ENCODE measurements around the gene GREB1.

Gene GREB1

GRCh38 chr2:11667866-11668637, 134.2 kb downstream of the GREB1 start:
- no peak for DNase-seq

GRCh38 chr2:11669454-11670291, 135.8 kb downstream of the GREB1 start, which contains the start of gene NTSR2:
TSS of gene NTSR2 (minus strand) at chr2:11670195. CDS start at chr2:11670129, 66 bp downstream.
- DNase-seq, result no peak

- no peak for DNase-seq
Observed at GRCh38 chr2:11672407-11672806, 138.6 kb downstream of the GREB1 start.

GRCh38 chr2:11674983-11675382, 141.1 kb downstream of the GREB1 start:
- DNase-seq, result no peak

GRCh38 chr2:11675423-11676112, 141.7 kb downstream of the GREB1 start:
- no peak for DNase-seq

- no peak for DNase-seq
Observed at GRCh38 chr2:11676640-11677039, 142.8 kb downstream of the GREB1 start.

- no peak for DNase-seq
Observed at GRCh38 chr2:11677136-11678055, 143.6 kb downstream of the GREB1 start.

- no peak for DNase-seq
Observed at GRCh38 chr2:11678306-11678960, 144.6 kb downstream of the GREB1 start.

GRCh38 chr2:11679016-11679415, 145.2 kb downstream of the GREB1 start:
- no peak for DNase-seq

- DNase-seq, result no peak
Observed at GRCh38 chr2:11679486-11680181, 145.8 kb downstream of the GREB1 start.

GRCh38 chr2:11680182-11680900, 146.5 kb downstream of the GREB1 start:
- no peak for DNase-seq

GRCh38 chr2:11680901-11681721, 147.3 kb downstream of the GREB1 start:
- no peak for DNase-seq

- no peak for DNase-seq
Observed at GRCh38 chr2:11681722-11682589, 148.1 kb downstream of the GREB1 start.

GRCh38 chr2:11682590-11682915, 148.7 kb downstream of the GREB1 start:
- DNase-seq, result no peak

GRCh38 chr2:11683476-11683875, 149.6 kb downstream of the GREB1 start:
- DNase-seq, result no peak

- no peak for DNase-seq
Observed at GRCh38 chr2:11683966-11684365, 150.1 kb downstream of the GREB1 start.

GRCh38 chr2:11684894-11685460, 151.1 kb downstream of the GREB1 start:
- no peak for DNase-seq

- DNase-seq, result no peak
Observed at GRCh38 chr2:11685906-11686470, 152.1 kb downstream of the GREB1 start.

All from amniotic stem cell (primary cell).